ENCODE measurements around the gene GPX3.

GPX3 gene

GRCh38 chr5:151058891-151059489, 38.6 kb downstream of the GPX3 start:
- no peak for DNase-seq

- no peak for DNase-seq
Observed at GRCh38 chr5:151060742-151061141, 40.4 kb downstream of the GPX3 start.

- no peak for DNase-seq
Observed at GRCh38 chr5:151062405-151063141, 42.2 kb downstream of the GPX3 start.

GRCh38 chr5:151063142-151063989, 43.0 kb downstream of the GPX3 start:
- DNase-seq, result no peak

GRCh38 chr5:151064916-151065499, 44.6 kb downstream of the GPX3 start:
- DNase-seq, result no peak

- no peak for DNase-seq
Observed at GRCh38 chr5:151065609-151066008, 45.2 kb downstream of the GPX3 start.

GRCh38 chr5:151066920-151067319, 46.5 kb downstream of the GPX3 start:
- DNase-seq, result no peak

GRCh38 chr5:151067632-151068432, 47.4 kb downstream of the GPX3 start:
- DNase-seq, result no peak

GRCh38 chr5:151068433-151069197, 48.2 kb downstream of the GPX3 start:
- DNase-seq, result no peak

- no peak for DNase-seq
Observed at GRCh38 chr5:151070449-151070848, 50.1 kb downstream of the GPX3 start.

- DNase-seq, result no peak
Observed at GRCh38 chr5:151071021-151071420, 50.6 kb downstream of the GPX3 start.

- no peak for DNase-seq
Observed at GRCh38 chr5:151071848-151072629, 51.6 kb downstream of the GPX3 start.

- no peak for DNase-seq
Observed at GRCh38 chr5:151072630-151073025, 52.2 kb downstream of the GPX3 start.

- DNase-seq, result no peak
Observed at GRCh38 chr5:151073280-151073679, 52.9 kb downstream of the GPX3 start.

GRCh38 chr5:151074557-151074956, 54.2 kb downstream of the GPX3 start:
- DNase-seq, result no peak

- DNase-seq, result no peak
Observed at GRCh38 chr5:151075698-151076331, 55.4 kb downstream of the GPX3 start.

- no peak for DNase-seq
Observed at GRCh38 chr5:151076616-151077015, 56.2 kb downstream of the GPX3 start.

GRCh38 chr5:151077419-151077818, 57.0 kb downstream of the GPX3 start:
- DNase-seq, result no peak

GRCh38 chr5:151077967-151078366, 57.6 kb downstream of the GPX3 start:
- DNase-seq, result no peak
